Gastroesophageal sphincter (tissue), 3 donors: Measurements from ENCODE around the gene LSM7.

ENCODE experiments used
- POLR2A ChIP-seq, 2 donors: fragments of 450-650 bp; IDR thresholded peaks; one replicate each; pipeline ENCODE4 v1.6.1; 2017; ENCODE audit warnings: antibody characterized with exemption in 2 of 2, mild to moderate bottlenecking in 2 of 2, moderate library complexity in 1 of 2
- TF ChIP-seq, protein P1 (sequence below), 4 experiments: fragments of 200-600 bp in 2 of 4; fragments of 450-650 bp in 2 of 4; sonication (generic) in 1 of 4; IDR thresholded peaks; one replicate each; pipeline ENCODE4 v1.5.1; 2017 to 2019; ENCODE audit warnings: antibody characterized with exemption in 4 of 4, mild to moderate bottlenecking in 2 of 4, moderate library complexity in 2 of 4

DNA sequence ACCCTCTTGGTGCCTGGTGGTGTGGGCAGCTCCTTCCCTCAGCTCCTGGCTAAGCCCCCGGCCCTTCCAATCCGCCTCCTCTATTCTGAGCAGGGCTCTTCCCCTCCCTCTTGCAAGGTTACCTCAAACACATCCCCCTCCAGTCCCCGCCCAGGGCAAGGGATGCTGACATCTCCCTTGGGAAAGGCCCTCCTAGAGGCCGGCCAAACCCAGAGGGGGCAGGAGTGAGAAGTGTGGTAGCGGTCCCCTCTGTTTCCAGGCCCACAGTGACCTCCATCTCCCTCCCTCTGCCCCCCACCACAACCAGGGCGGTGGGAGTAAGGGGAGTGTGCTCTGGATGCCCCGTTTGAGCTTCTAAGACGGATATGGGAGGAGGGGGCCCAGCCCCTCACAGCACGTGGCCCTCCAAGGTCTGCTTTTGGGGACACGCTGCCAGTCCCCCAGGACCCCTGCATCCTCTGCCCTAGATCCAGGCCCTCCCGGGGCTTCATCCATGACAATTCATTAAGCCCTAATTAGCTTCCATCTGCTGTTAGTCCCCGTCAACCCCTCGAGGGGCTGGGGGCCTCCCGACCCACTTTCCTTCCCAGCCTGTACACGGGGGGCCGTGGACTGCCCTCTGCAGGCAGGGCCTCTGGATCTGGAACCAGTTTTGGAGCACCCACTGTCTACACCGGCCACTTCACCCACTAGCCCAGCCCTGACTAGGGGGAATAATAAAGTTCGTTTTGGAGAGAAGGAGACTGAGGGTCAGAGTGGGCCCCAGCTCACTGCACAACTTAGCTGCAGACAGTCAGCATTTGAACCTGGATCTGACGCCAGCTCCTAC is 22.7 kb downstream of the LSM7 start:
- TF ChIP-seq, protein P1, sequence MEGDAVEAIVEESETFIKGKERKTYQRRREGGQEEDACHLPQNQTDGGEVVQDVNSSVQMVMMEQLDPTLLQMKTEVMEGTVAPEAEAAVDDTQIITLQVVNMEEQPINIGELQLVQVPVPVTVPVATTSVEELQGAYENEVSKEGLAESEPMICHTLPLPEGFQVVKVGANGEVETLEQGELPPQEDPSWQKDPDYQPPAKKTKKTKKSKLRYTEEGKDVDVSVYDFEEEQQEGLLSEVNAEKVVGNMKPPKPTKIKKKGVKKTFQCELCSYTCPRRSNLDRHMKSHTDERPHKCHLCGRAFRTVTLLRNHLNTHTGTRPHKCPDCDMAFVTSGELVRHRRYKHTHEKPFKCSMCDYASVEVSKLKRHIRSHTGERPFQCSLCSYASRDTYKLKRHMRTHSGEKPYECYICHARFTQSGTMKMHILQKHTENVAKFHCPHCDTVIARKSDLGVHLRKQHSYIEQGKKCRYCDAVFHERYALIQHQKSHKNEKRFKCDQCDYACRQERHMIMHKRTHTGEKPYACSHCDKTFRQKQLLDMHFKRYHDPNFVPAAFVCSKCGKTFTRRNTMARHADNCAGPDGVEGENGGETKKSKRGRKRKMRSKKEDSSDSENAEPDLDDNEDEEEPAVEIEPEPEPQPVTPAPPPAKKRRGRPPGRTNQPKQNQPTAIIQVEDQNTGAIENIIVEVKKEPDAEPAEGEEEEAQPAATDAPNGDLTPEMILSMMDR (IDR thresholded peaks at IDR 0.05), result no peak
- TF ChIP-seq POLR2A (IDR thresholded peaks at IDR 0.05), result no peak
